ENCODE measurements around the gene MCOLN1. TPM values are rescaled to one million over a fixed set of nuclear protein-coding genes. Genes with fewer than 3 reads are reported as not detected.

The MCOLN1 gene
- total RNA-seq, 4 donors from 2014 or later = 5.6 to 24.7 (median 8.0) TPM

DNA sequence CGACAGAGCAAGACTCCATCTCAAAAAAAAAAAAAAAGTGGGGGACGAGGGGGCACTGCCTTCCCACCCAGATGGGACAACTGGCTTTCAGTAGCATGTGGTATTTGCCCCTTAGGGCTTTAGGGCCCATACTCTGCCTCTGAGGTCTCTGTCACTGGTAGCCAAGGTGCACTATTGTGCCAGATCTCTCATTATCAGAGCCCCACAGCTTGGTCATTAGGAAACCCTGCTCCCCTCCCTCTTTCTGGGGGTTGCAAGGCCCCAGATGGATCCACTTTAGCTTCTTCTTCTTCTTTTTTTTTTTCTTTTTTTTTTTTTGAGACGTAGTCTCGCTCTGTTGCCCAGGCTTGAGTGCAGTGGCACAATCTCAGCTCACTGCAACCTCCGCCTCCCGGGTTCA lies 17.7 kb upstream of the MCOLN1 start:
- no peaks in the 10 kb centered on the region for H3K9me3 ChIP-seq
- no peak for TF ChIP-seq POLR2A (IDR thresholded peaks at IDR 0.05)
- TF ChIP-seq, protein P1, sequence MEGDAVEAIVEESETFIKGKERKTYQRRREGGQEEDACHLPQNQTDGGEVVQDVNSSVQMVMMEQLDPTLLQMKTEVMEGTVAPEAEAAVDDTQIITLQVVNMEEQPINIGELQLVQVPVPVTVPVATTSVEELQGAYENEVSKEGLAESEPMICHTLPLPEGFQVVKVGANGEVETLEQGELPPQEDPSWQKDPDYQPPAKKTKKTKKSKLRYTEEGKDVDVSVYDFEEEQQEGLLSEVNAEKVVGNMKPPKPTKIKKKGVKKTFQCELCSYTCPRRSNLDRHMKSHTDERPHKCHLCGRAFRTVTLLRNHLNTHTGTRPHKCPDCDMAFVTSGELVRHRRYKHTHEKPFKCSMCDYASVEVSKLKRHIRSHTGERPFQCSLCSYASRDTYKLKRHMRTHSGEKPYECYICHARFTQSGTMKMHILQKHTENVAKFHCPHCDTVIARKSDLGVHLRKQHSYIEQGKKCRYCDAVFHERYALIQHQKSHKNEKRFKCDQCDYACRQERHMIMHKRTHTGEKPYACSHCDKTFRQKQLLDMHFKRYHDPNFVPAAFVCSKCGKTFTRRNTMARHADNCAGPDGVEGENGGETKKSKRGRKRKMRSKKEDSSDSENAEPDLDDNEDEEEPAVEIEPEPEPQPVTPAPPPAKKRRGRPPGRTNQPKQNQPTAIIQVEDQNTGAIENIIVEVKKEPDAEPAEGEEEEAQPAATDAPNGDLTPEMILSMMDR (IDR thresholded peaks at IDR 0.05) = no peak
- H3K36me3 ChIP-seq = no peaks in the 10 kb centered on the region
- H3K4me1 ChIP-seq = peaks cover 0 to 8% of the 10 kb centered on the region in 2 donors
- H3K4me3 ChIP-seq = no peak overlapping the region
- H3K27me3 ChIP-seq = no peaks in the 10 kb centered on the region
- no peak for DNase-seq
- intact Hi-C loops (cut with DNase I; ENCODE audit: low total_unique reads) = no loop called here
- no peak overlapping the region for H3K27ac ChIP-seq

DNA sequence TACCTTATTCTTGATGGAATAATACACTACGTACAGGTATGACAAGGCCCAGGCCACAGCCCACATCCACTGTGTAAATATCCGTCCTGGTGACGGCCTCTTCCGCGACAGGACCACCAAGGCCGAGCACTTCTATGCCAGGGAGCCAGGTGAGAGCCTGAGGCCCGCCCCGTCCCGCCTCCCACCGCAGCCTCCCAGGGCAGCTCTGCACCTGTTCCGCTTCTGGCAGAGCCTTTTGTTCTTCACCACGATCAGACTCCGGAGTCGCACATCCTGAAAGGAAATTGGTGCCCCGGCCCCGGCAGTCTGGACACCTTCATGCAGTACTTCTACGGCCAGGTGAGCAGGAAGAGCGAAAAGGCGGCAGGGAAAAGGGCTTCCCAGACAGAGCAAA lies 17.1 kb upstream of the MCOLN1 start:
- no peak overlapping the region for H3K4me3 ChIP-seq
- intact Hi-C loops (cut with DNase I; ENCODE audit: low total_unique reads) = no loop called here
- H3K36me3 ChIP-seq = no peaks in the 10 kb centered on the region
- no peaks in the 10 kb centered on the region for H3K9me3 ChIP-seq
- H3K27ac ChIP-seq = no peak overlapping the region
- TF ChIP-seq, protein P1 (IDR thresholded peaks at IDR 0.05) = no peak
- TF ChIP-seq POLR2A (IDR thresholded peaks at IDR 0.05) = no peak
- H3K27me3 ChIP-seq = no peaks in the 10 kb centered on the region
- H3K4me1 ChIP-seq = peaks cover 0 to 8% of the 10 kb centered on the region in 2 donors
- DNase-seq = no peak

DNA sequence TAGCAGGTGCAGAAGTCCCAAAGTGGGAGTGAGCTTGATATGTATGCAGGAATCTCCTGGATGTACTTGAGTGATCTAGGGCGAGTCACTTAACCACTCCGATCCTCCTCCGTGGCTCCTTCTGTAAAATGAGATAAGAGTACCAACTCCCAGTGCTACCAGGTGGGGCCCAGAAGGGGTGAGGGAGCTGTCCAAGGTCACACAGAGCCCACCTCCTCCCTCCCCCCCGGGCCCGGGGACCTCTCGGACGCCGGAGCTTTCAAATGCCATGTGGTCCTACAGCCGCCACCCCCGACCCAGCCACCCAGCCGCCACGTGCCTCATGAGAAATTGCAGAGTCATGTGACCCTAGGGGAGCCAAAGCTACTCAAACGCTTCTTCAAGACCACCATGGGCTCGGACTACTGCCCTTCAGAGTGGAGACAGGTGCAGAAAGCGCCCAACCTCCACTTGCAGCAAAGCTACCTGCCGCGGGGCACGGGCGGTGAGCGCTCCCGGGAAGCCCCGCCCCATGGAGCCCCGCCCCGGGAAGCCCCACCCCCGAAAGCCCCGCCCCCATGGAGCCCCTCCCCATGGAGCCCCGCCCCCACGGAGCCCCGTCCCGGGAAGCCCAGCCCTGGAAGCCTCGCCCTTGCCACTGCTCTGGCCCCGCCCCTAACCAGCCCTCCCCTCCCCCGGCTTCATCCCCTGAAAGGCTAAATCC lies 16.6 kb upstream of the MCOLN1 start:
- DNase-seq = no peak
- intact Hi-C loops (cut with DNase I; ENCODE audit: low total_unique reads) = no loop called here

DNA sequence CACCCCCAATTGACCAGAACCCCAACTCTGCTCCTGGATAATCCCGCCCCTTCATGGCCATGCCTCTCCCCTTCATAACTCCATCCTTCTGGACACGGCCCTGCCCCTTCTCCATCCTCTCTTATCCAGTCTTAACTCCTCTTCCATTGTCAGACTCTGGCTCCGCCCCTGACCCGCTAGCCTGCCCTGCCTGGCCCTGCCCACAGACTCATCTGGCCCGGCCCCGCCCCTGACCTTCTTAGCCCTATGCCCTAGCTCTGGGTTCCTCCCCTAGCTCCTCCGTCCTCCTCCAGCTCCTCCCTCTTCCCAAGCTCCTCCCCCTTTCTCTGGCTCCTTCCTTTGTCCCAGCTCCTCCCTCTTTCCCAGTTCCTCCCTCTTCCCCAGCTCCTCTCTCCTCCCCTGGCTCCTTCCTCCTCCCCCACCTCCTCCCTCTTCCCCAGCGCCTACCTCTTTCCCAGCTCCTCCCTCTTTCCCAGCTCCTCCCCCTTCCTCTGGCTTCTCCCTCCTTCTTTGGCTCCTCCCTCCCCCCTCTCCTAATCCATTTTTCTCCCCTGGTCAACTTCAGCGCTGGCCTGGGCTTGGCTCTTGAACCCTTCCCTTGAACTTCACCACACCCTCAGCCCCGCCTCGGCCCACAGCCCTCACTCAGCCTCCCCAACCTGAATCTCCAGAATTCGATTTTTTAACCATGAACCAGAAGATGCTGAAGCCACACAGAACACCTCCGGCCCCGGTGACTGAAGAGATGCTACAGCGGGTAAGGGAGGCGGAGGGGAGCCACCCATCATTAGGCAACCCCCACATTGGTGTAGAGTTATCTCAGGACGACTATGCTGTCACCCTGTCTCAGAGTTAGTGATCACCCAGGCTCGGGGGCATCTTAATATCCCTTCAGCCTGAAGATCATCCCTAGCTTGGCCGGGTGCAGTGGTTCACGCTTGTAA lies 15.8 kb upstream of the MCOLN1 start:
- intact Hi-C loops (cut with DNase I; ENCODE audit: low total_unique reads) = no loop called here
- Histone ChIP-seq H3K36me3 (no peaks in the 10 kb centered on the region), H3K27ac (no peak overlapping the region), H3K9me3 (no peaks in the 10 kb centered on the region), H3K27me3 (no peaks in the 10 kb centered on the region), H3K4me3 (no peak overlapping the region), H3K4me1 (no peaks in the 10 kb centered on the region)
- no peak for TF ChIP-seq POLR2A (IDR thresholded peaks at IDR 0.05)
- TF ChIP-seq, protein P1 (IDR thresholded peaks at IDR 0.05) = no peak
- peak in 1 of 2 donors; percentile 42 for DNase-seq

More for the DNA sequence above, 16.6 kb upstream of the MCOLN1 start:
- TF ChIP-seq POLR2A (IDR thresholded peaks at IDR 0.05) = no peak
- TF ChIP-seq, protein P1 (IDR thresholded peaks at IDR 0.05) = no peak
- H3K27me3 ChIP-seq = no peaks in the 10 kb centered on the region
- no peak overlapping the region for H3K27ac ChIP-seq
- peaks cover 0 to 4% of the 10 kb centered on the region in 2 donors for H3K4me1 ChIP-seq
- H3K4me3 ChIP-seq = no peak overlapping the region
- H3K36me3 ChIP-seq = no peaks in the 10 kb centered on the region
- no peaks in the 10 kb centered on the region for H3K9me3 ChIP-seq

DNA sequence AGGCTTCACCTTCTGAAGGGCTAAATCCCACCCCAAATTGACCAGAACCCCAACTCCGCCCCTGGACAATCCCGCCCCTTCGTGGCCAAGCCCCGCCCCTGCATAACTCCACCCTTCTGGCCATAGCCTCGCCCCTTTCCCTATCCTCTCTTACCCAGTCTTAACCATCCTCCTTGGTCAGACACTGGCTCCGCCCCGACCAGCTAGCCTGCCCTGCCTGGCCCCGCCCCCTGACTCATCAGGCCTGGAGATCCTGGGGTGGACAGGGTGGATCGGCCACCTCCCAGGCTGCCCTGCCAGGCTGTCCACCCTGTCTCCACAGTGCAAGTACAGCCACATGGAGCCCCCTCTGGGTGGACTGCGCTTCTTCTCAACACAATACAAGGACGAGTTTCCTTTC lies 14.5 kb upstream of the MCOLN1 start:
- Histone ChIP-seq H3K27me3 (no peaks in the 10 kb centered on the region), H3K9me3 (no peaks in the 10 kb centered on the region), H3K27ac (no peak overlapping the region), H3K36me3 (no peaks in the 10 kb centered on the region), H3K4me3 (no peak overlapping the region), H3K4me1 (no peaks in the 10 kb centered on the region)
- intact Hi-C loops (cut with DNase I; ENCODE audit: low total_unique reads) = no loop called here
- no peak for TF ChIP-seq POLR2A (IDR thresholded peaks at IDR 0.05)
- peak in 1 of 2 donors; percentile 48 for DNase-seq
